Endothelial cell of umbilical vein (primary cell): ENCODE results near the gene ORC1. TPM values are rescaled to one million over a fixed set of nuclear protein-coding genes. Genes with fewer than 3 reads are reported as not detected.

Source experiments
- BruUV-seq: library from RNA; stranded (reverse); fragments of 400-500 nt; replicated peaks from 2 replicates; lab custom pipeline; 2021; lab: Mats Ljungman, UMichigan
- CTCF ChIA-PET: fragments of 300-600, 350-600 bp; sonication (Branson Sonifier 250); formaldehyde crosslinking; loops from one replicate; lab custom pipeline; 2021; ENCODE audit warnings: antibody characterized with exemption, inconsistent platforms; lab: Charles Lee
- POLR2A ChIA-PET: fragments of 300-600, 350-600 bp; sonication (Branson Sonifier 250); formaldehyde crosslinking; loops from one replicate; lab custom pipeline; 2021; ENCODE audit warnings: antibody characterized with exemption, inconsistent platforms; lab: Charles Lee
- DNase-seq: peaks from one replicate; pipeline ENCODE4 v3.0.0-alpha.2; 2011; ENCODE audit warnings: low read depth, low spot score
- FAIRE-seq: peaks from 2 replicates; lab custom pipeline; 2011; peaks lifted over from hg19 to GRCh38; lab: Jason Lieb, UNC
- H2AFZ ChIP-seq: 2 replicates; pipeline ENCODE4 v1.6.0; 2012; ENCODE audit warnings: low read depth, low read length, control low read depth, inconsistent platforms
- H3K27ac ChIP-seq: 2 replicates; pipeline ENCODE4 v1.5.1; 2011; ENCODE audit warnings: low read depth, mild to moderate bottlenecking, control low read depth, low read length, moderate library complexity; ENCODE audit not compliant: insufficient read depth
- H3K27me3 ChIP-seq, 2 experiments: 2 replicates each; pipeline versions ENCODE4 v1.6.0 to v1.6.1; 2011; ENCODE audit warnings: low read length in 2 of 2, mixed read lengths in 1 of 2; ENCODE audit not compliant: control insufficient read depth in 2 of 2, insufficient read depth in 2 of 2
- H3K36me3 ChIP-seq, 2 experiments: 2 replicates in 1 of 2; 3 replicates in 1 of 2; pipeline ENCODE4 v1.5.1; 2011; ENCODE audit warnings: low read length in 2 of 2, mild to moderate bottlenecking in 1 of 2, moderate library complexity in 1 of 2; ENCODE audit not compliant: control insufficient read depth in 2 of 2, insufficient read depth in 2 of 2; ENCODE audit errors: extremely low read depth in 1 of 2
- H3K4me1 ChIP-seq: 3 replicates; pipeline ENCODE4 v1.5.1; 2011; ENCODE audit warnings: mild to moderate bottlenecking, low read length; ENCODE audit not compliant: control insufficient read depth, insufficient read depth; ENCODE audit errors: extremely low read depth
- H3K4me2 ChIP-seq: 2 replicates; pipeline ENCODE4 v1.6.1; 2011; ENCODE audit warnings: low read length, control low read depth, mixed read lengths; ENCODE audit not compliant: insufficient read depth
- H3K4me3 ChIP-seq, 3 experiments: fragments of 200-600 bp in 1 of 3; sonication (generic), shearing (Covaris generic) in 1 of 3; replicated peaks in 1 of 3; 2 replicates each; pipeline ENCODE4 v1.5.1; 2011 to 2016; ENCODE audit warnings: control low read depth in 3 of 3, low read length in 3 of 3, mild to moderate bottlenecking in 2 of 3, inconsistent platforms in 1 of 3, low read depth in 1 of 3, moderate library complexity in 1 of 3; ENCODE audit not compliant: insufficient read depth in 1 of 3
- H3K79me2 ChIP-seq: 2 replicates; pipeline ENCODE4 v1.6.0; 2012; ENCODE audit warnings: low read length, inconsistent platforms; ENCODE audit not compliant: control insufficient read depth, insufficient read depth
- H3K9ac ChIP-seq: replicated peaks from 2 replicates; pipeline ENCODE3; 2011; ENCODE audit warnings: low read length, control low read depth; ENCODE audit not compliant: insufficient read depth; ENCODE audit errors: extremely low read depth
- H3K9me1 ChIP-seq: replicated peaks from 3 replicates; pipeline ENCODE4 v1.6.0; 2011; ENCODE audit warnings: mild to moderate bottlenecking, low read length; ENCODE audit not compliant: control insufficient read depth, insufficient read depth; ENCODE audit errors: extremely low read depth
- H3K9me3 ChIP-seq: replicated peaks from 2 replicates; pipeline ENCODE4 v1.5.1; 2012; ENCODE audit warnings: low read length, inconsistent platforms; ENCODE audit not compliant: control insufficient read depth, insufficient read depth
- H4K20me1 ChIP-seq: replicated peaks from 2 replicates; pipeline ENCODE3; 2011; ENCODE audit warnings: mild to moderate bottlenecking, low read length; ENCODE audit not compliant: control insufficient read depth, insufficient read depth; ENCODE audit errors: extremely low read depth
- JUN ChIP-seq: IDR thresholded peaks from 2 replicates; pipeline ENCODE4 v1.6.1; 2011; ENCODE audit warnings: borderline replicate concordance, low read depth; ENCODE audit not compliant: insufficient read length, insufficient read depth
- MYC ChIP-seq: IDR thresholded peaks from one replicate; pipeline ENCODE4 v1.6.1; 2011; ENCODE audit warnings: mild to moderate bottlenecking, low read depth, low read length
- dilution Hi-C: fragments of 300-500 bp; cut with MboI; formaldehyde crosslinking; loops from one replicate; pipeline ENCODE4 v1.15.0; 2019; ENCODE audit warnings: low sequenced_read_pairs; ENCODE audit not compliant: extremely low pct_ligation_motif_present
- intact Hi-C: fragments of 100-400 bp; cut with micrococcal nuclease; formaldehyde crosslinking; loops from one replicate; pipeline ENCODE4 v1.10.0; 2022
- polyA plus RNA-seq, 4 experiments: library from polyadenylated mRNA; depleted of rRNA in 3 of 4; stranded (reverse) in 3 of 4; unstranded in 1 of 4; fragments of >200 nt; gene quantifications; 2 replicates each; pipeline versions ENCODE4 v1.2.1 to v1.2.3, GENCODE V29; 2011 to 2012; ENCODE audit warnings: missing spikeins in 1 of 4
- total RNA-seq: library from RNA; stranded (reverse); gene quantifications from 2 replicates; pipeline ENCODE4 v1.2.3, GENCODE V29; 2021
- TF ChIP-seq, protein P1 (sequence below): IDR thresholded peaks from 2 replicates; pipeline ENCODE4 v1.6.1; 2011; ENCODE audit not compliant: insufficient read depth, insufficient read length

Gene ORC1
- total and polyA plus RNA-seq, 2 donors (not counting 3 experiments of a cell fraction or from before 2014, with no cell fraction given) = 6.5 to 12.0 TPM

DNA sequence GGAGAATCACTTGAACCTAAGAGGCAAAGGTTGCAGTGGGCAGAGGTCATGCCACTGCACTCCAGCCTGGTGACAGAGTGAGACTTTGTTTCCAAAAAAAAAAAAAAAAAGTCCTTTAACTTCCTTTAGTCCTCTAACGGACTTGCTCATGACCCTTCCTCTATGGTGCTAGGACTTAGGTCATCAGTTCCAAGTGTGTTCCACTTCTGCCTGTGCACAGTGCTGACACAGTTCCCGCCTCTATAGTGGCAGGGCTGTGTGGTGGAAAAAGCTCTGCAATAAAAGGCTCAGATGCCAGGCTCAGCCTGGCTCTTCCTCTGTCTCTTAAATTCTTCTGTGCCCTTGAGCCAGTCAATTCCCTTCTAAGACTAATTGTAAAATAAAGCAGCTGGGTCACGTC is 60.2 kb downstream of the ORC1 start:
- no TSS peak for BruUV-seq
- ChIA-PET POLR2A (no interaction called here), CTCF (no interaction called here)
- H4K20me1 ChIP-seq = no peaks in the 10 kb centered on the region
- H3K27ac ChIP-seq = no peak overlapping the region
- H3K4me3 ChIP-seq = no peak overlapping the region
- dilution Hi-C loops = no loop called here
- no peak overlapping the region for H2AFZ ChIP-seq
- no peaks in the 10 kb centered on the region for H3K4me1 ChIP-seq
- DNase-seq = no peak
- TF ChIP-seq JUN (no peak), MYC (no peak)
- no peak overlapping the region for H3K9ac ChIP-seq
- peaks cover 0 to 2% of the 10 kb centered on the region in 2 experiments for H3K36me3 ChIP-seq
- H3K27me3 ChIP-seq = no peaks in the 10 kb centered on the region
- H3K79me2 ChIP-seq = no peaks in the 10 kb centered on the region
- FAIRE-seq = no peak
- no peaks in the 10 kb centered on the region for H3K9me3 ChIP-seq
- intact Hi-C loops = no loop called here
- H3K9me1 ChIP-seq = no peaks in the 10 kb centered on the region
- H3K4me2 ChIP-seq = no peak overlapping the region

DNA sequence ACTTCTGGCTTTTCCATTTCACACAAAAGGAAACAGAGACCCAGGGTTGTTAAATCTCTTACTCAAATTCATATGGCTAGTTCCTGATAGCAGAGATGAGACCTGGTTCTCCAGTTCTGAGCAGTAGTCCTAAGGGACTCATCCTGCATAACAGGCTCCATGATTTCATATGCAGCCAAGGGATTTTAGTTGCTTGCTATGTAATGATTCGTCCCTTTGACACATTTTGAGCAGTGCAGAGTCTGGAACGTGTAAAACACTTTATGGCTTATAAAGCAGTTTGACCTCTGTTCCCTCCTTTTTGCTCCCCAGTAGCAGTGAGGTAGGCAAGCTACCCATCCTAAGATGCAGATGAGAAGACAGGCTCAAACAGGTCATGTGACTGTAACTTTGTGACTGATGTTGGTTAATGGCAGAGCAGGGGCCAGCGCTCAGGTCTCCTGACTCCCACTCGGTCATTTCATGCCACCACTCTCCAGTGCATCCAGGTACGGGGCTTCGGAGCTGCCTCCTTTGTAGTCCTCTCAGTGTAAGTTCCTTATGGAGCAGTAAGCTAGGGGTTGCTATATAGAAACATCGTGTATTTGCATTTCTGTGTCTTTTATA is 62.5 kb downstream of the ORC1 start:
- dilution Hi-C loops (no loop called here), intact Hi-C loops (no loop called here)
- no peaks in the 10 kb centered on the region for H3K79me2 ChIP-seq
- H3K4me3 ChIP-seq = no peak overlapping the region
- H3K27ac ChIP-seq = no peak overlapping the region
- H3K36me3 ChIP-seq = no peaks in the 10 kb centered on the region
- no peaks in the 10 kb centered on the region for H3K9me3 ChIP-seq
- no peaks in the 10 kb centered on the region for H4K20me1 ChIP-seq
- FAIRE-seq = no peak
- DNase-seq = no peak
- H3K9me1 ChIP-seq = no peaks in the 10 kb centered on the region
- BruUV-seq = no TSS peak
- H3K9ac ChIP-seq = no peak overlapping the region
- no peaks in the 10 kb centered on the region for H3K4me1 ChIP-seq
- no peak overlapping the region for H3K4me2 ChIP-seq
- CTCF ChIA-PET = interaction anchor here (1.2 kb wide), 1 partner anchor 504 kb away, joined by 3 read pairs; no protein-coding TSS in a partner anchor
- H2AFZ ChIP-seq = no peak overlapping the region
- TF ChIP-seq, protein P1, sequence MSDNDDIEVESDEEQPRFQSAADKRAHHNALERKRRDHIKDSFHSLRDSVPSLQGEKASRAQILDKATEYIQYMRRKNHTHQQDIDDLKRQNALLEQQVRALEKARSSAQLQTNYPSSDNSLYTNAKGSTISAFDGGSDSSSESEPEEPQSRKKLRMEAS = no peak
- no peaks in the 10 kb centered on the region for H3K27me3 ChIP-seq
- POLR2A ChIA-PET = no interaction called here
